HepG2 (cell line): ENCODE data around the gene MEGF10. TPM values are rescaled to one million over a fixed set of nuclear protein-coding genes. Genes with fewer than 3 reads are reported as not detected.

Experiments
- ATAC-seq: fragments of 200-7000 bp; cut with Tn5 transposase; 3 replicates; pipeline ENCODE4 v1.9.1; 2020; ENCODE audit warnings: mild to moderate bottlenecking, moderate library complexity
- BruUV-seq: library from RNA; stranded (reverse); fragments of 400-500 nt; replicated peaks from 2 replicates; lab custom pipeline; 2021; lab: Mats Ljungman, UMichigan
- CTCF ChIA-PET: fragments of 300-600 bp; formaldehyde crosslinking; extraction: SDS; loops from one replicate; lab custom pipeline; 2021; ENCODE audit warnings: low total read pairs, inconsistent platforms, low intra/inter-chr PET ratio; lab: Yijun Ruan, JAX
- POLR2A ChIA-PET: fragments of 350-600 bp; sonication (Branson Sonifier 250); formaldehyde crosslinking; loops from one replicate; lab custom pipeline; 2020; ENCODE audit warnings: antibody characterized with exemption, inconsistent platforms; lab: Yijun Ruan, JAX
- DNase-seq: peaks from one replicate; pipeline ENCODE4 v3.0.0-alpha.2; 2015; ENCODE audit warnings: low spot score
- FAIRE-seq: peaks from 3 replicates; lab custom pipeline; 2011; peaks lifted over from hg19 to GRCh38; lab: Jason Lieb, UNC
- H2AFZ ChIP-seq: one replicate; pipeline ENCODE4 v1.6.1; 2011; ENCODE audit warnings: low read length, inconsistent platforms
- H3K27ac ChIP-seq: fragments of 300-600 bp; 3 replicates; pipeline ENCODE4 v1.8.0; 2011; ENCODE audit warnings: mixed run types, mild to moderate bottlenecking, mixed read lengths, low read length, inconsistent platforms; ENCODE audit not compliant: insufficient read depth; ENCODE audit errors: extremely low read length
- H3K27me3 ChIP-seq, 2 experiments: fragments of 200-600 bp in 1 of 2; 2 replicates in 1 of 2; 3 replicates in 1 of 2; pipeline versions ENCODE4 v1.6.0 to v1.8.0; 2011; ENCODE audit warnings: low read length in 2 of 2, mild to moderate bottlenecking in 2 of 2, moderate library complexity in 2 of 2, inconsistent platforms in 1 of 2; ENCODE audit not compliant: insufficient read depth in 2 of 2, control insufficient read depth in 1 of 2
- H3K36me3 ChIP-seq, 2 experiments: fragments of 200-600 bp in 1 of 2; replicated peaks in 1 of 2; 2 replicates in 1 of 2; 3 replicates in 1 of 2; pipeline versions ENCODE4 v1.5.1 to v1.8.0; 2011; ENCODE audit warnings: low read length in 2 of 2, inconsistent platforms in 1 of 2; ENCODE audit not compliant: insufficient read depth in 2 of 2, control insufficient read depth in 1 of 2
- H3K4me1 ChIP-seq: 2 replicates; pipeline ENCODE4 v1.5.1; 2012; ENCODE audit warnings: low read length, inconsistent platforms; ENCODE audit not compliant: insufficient read depth
- H3K4me2 ChIP-seq: 2 replicates; pipeline ENCODE4 v1.6.0; 2011; ENCODE audit warnings: low read depth, low read length, inconsistent platforms
- H3K4me3 ChIP-seq, 3 experiments: fragments of 200-600 bp in 1 of 3; sonication (generic), shearing (Covaris generic) in 1 of 3; replicated peaks in 1 of 3; 2 replicates each; pipeline ENCODE4 v1.5.1; 2011 to 2016; ENCODE audit warnings: low read length in 3 of 3, inconsistent platforms in 2 of 3, low read depth in 2 of 3, mild to moderate bottlenecking in 2 of 3, control low read depth in 1 of 3, mixed read lengths in 1 of 3; ENCODE audit not compliant: insufficient read depth in 1 of 3
- H3K79me2 ChIP-seq: one replicate; pipeline ENCODE4 v1.6.1; 2011; ENCODE audit warnings: low read length, inconsistent platforms; ENCODE audit not compliant: insufficient read depth
- H3K9ac ChIP-seq: 2 replicates; pipeline ENCODE4 v1.6.0; 2011; ENCODE audit warnings: mild to moderate bottlenecking, low read depth, low read length, inconsistent platforms; ENCODE audit not compliant: insufficient read depth
- H3K9me3 ChIP-seq: 2 replicates; pipeline ENCODE4 v1.5.1; 2012; ENCODE audit warnings: mild to moderate bottlenecking, low read length
- H4K20me1 ChIP-seq: 2 replicates; pipeline ENCODE4 v1.6.0; 2011; ENCODE audit warnings: inconsistent platforms, mild to moderate bottlenecking, low read length, moderate library complexity; ENCODE audit not compliant: insufficient read depth
- ATAD3A ChIP-seq: sonication (generic); formaldehyde crosslinking; IDR thresholded peaks from 2 replicates; pipeline ENCODE4 v1.4.0; 2020; ENCODE audit warnings: missing genetic modification reagents
- BHLHE40 ChIP-seq: IDR thresholded peaks from 2 replicates; pipeline ENCODE4 v1.6.1; 2011; ENCODE audit warnings: low read length, improper control_type of control experiment
- BRF2 ChIP-seq: sonication (generic); formaldehyde crosslinking; IDR thresholded peaks from 2 replicates; pipeline ENCODE4 v1.8.1; 2022; ENCODE audit warnings: mild to moderate bottlenecking, missing genetic modification reagents
- FLYWCH1 ChIP-seq: sonication (generic); formaldehyde crosslinking; IDR thresholded peaks from 2 replicates; pipeline ENCODE4 v1.8.1; 2023; ENCODE audit warnings: mild to moderate bottlenecking, missing genetic modification reagents
- HDAC6 ChIP-seq: fragments of 200-600 bp; sonication (generic); IDR thresholded peaks from 2 replicates; pipeline ENCODE4 v1.7.0; 2017; ENCODE audit warnings: mild to moderate bottlenecking, antibody characterized with exemption, low read length, low read depth
- HMGA1 ChIP-seq: sonication (generic); formaldehyde crosslinking; conservative IDR thresholded peaks from 2 replicates; pipeline ENCODE4 v1.4.0; 2020; ENCODE audit warnings: missing genetic modification reagents
- JARID2 ChIP-seq: sonication (generic); formaldehyde crosslinking; IDR thresholded peaks from 2 replicates; pipeline ENCODE4 v1.8.1; 2023; ENCODE audit warnings: missing genetic modification reagents, inconsistent platforms; ENCODE audit not compliant: insufficient replicate concordance
- MTERF4 ChIP-seq: sonication (generic); formaldehyde crosslinking; IDR thresholded peaks from 2 replicates; pipeline ENCODE4 v1.8.0; 2023; ENCODE audit warnings: mild to moderate bottlenecking, missing genetic modification reagents
- MYC ChIP-seq: sonication (generic); formaldehyde crosslinking; IDR thresholded peaks from 2 replicates; pipeline ENCODE4 v1.9.0; 2021; ENCODE audit warnings: missing genetic modification reagents, borderline replicate concordance
- ZNF264 ChIP-seq: sonication (generic); formaldehyde crosslinking; IDR thresholded peaks from 2 replicates; pipeline ENCODE4 v1.4.0; 2020; ENCODE audit warnings: missing genetic modification reagents
- ZNF772 ChIP-seq: sonication (generic); formaldehyde crosslinking; IDR thresholded peaks from 2 replicates; pipeline ENCODE4 v1.5.0; 2020; ENCODE audit warnings: mild to moderate bottlenecking, missing genetic modification reagents
- ZNF788 ChIP-seq: sonication (generic); formaldehyde crosslinking; IDR thresholded peaks from 2 replicates; pipeline ENCODE4 v1.5.0; 2020; ENCODE audit warnings: mild to moderate bottlenecking, missing genetic modification reagents, borderline replicate concordance
- ZNF790 ChIP-seq: sonication (generic); formaldehyde crosslinking; IDR thresholded peaks from 2 replicates; pipeline ENCODE4 v1.8.0; 2022; ENCODE audit warnings: missing genetic modification reagents, mild to moderate bottlenecking, borderline replicate concordance
- WGBS: methylation state at CpG from one replicate; pipeline ENCODE4 v1.1.6; 2017; ENCODE audit warnings: low lambda C conversion rate; 5-methylcytosine and 5-hydroxymethylcytosine counted together
- in situ Hi-C: cut with HindIII; loops from 2 replicates; pipeline ENCODE4 v1.10.0; 2017; ENCODE audit warnings: low pct_unique_long_range_greater_than_20kb; ENCODE audit not compliant: extremely low pct_ligation_motif_present
- intact Hi-C: fragments of 100-400 bp; cut with micrococcal nuclease; formaldehyde crosslinking; loops from one replicate; pipeline ENCODE4 v1.10.0; 2022; ENCODE audit not compliant: unreplicated experiment
- polyA plus RNA-seq, 8 experiments: library from polyadenylated mRNA; depleted of rRNA in 3 of 8; stranded (reverse) in 7 of 8; unstranded in 1 of 8; fragments of >200 nt; fragmentation: Illumina TruSeq in 4 of 8; extraction: Trizol in 4 of 8; gene quantifications; 2 replicates each; pipeline versions ENCODE4 v1.2.1 to v1.2.3, GENCODE V29; 2011 to 2016; ENCODE audit warnings: low read depth in 4 of 8, missing spikeins in 1 of 8, mixed read lengths in 1 of 8; ENCODE audit not compliant: insufficient read depth in 1 of 8
- total RNA-seq, 5 experiments: library from RNA; depleted of rRNA; stranded (reverse); fragments of >200 nt; fragmentation: Illumina TruSeq; extraction: Trizol; gene quantifications; 2 replicates each; pipeline ENCODE4 v1.2.3, GENCODE V29; 2016; ENCODE audit warnings: low read depth in 1 of 5

MEGF10 gene
- total and polyA plus RNA-seq, 2 of the 13 experiments (the other 11 are each of a cell fraction or from before 2014, with no cell fraction given): not detected

GRCh38 chr5:127412698-127413097 lies 122.1 kb downstream of the MEGF10 start:
- H3K27me3 ChIP-seq: no peaks in the 10 kb centered on the region; a peak in 1 of 5 replicates
- no peaks in the 10 kb centered on the region for H3K4me1 ChIP-seq
- no peaks in the 10 kb centered on the region for H3K36me3 ChIP-seq
- H4K20me1 ChIP-seq: no peaks in the 10 kb centered on the region
- no peak overlapping the region for H3K9ac ChIP-seq
- DNase-seq (no peak), FAIRE-seq (no peak), ATAC-seq (no peak)
- H3K79me2 ChIP-seq: no peaks in the 10 kb centered on the region
- TF ChIP-seq ZNF264 (CRISPR knock-in tag) (no peak), BHLHE40 (no peak), HMGA1 (CRISPR knock-in tag) (no peak), JARID2 (CRISPR knock-in tag) (no peak), MTERF4 (CRISPR knock-in tag) (no peak), MYC (CRISPR knock-in tag) (no peak), FLYWCH1 (CRISPR knock-in tag) (no peak), HDAC6 (no peak), ZNF790 (CRISPR knock-in tag) (no peak), ATAD3A (CRISPR knock-in tag) (no peak), BRF2 (CRISPR knock-in tag) (no peak), ZNF788 (CRISPR knock-in tag) (no peak), ZNF772 (CRISPR knock-in tag) (no peak)
- no peaks in the 10 kb centered on the region for H3K9me3 ChIP-seq
- no peak overlapping the region for H3K27ac ChIP-seq
- ChIA-PET CTCF (no interaction called here), POLR2A (no interaction called here)
- in situ Hi-C loops (no loop called here), intact Hi-C loops (no loop called here)
- no peak overlapping the region for H2AFZ ChIP-seq
- H3K4me3 ChIP-seq: no peak overlapping the region
- WGBS: 23% methylated on average over 3 of the region's 3 CpGs
- no peak overlapping the region for H3K4me2 ChIP-seq
- BruUV-seq: no TSS peak
